WTC11 (cell line): ENCODE results near the gene GIPR. TPM values are rescaled to one million over a fixed set of nuclear protein-coding genes. Genes with fewer than 3 reads are reported as not detected.
A peak's percentile ranks its signal among the peaks of the same experiment; 100 is the strongest.

Experiments used
- ATAC-seq: fragments of 200-7000 bp; cut with Tn5 transposase; 2 replicates; pipeline ENCODE4 v1.10.0; 2021; ENCODE audit warnings: mild to moderate bottlenecking, moderate library complexity
- CTCF ChIA-PET: fragments of 300-600 bp; sonication (Branson Sonifier 250); formaldehyde crosslinking; loops from one replicate; lab custom pipeline; 2021; ENCODE audit warnings: antibody characterized with exemption; lab: Charles Lee
- POLR2A ChIA-PET: fragments of 350-600 bp; sonication (Branson Sonifier 250); formaldehyde crosslinking; loops from one replicate; lab custom pipeline; 2021; ENCODE audit warnings: antibody characterized with exemption; lab: Charles Lee
- DNase-seq: peaks from one replicate; pipeline ENCODE4 v3.0.0; 2021; ENCODE audit warnings: low spot score
- H3K27ac Mint-ChIP-seq: 2 replicates; pipeline ENCODE4 v1.8.0; 2021; ENCODE audit warnings: mixed read lengths
- H3K27me3 Mint-ChIP-seq: 2 replicates; pipeline ENCODE4 v1.8.0; 2021; ENCODE audit warnings: low read depth, mild to moderate bottlenecking, moderate library complexity, mixed read lengths
- H3K36me3 Mint-ChIP-seq: 2 replicates; pipeline ENCODE4 v1.8.0; 2021; ENCODE audit warnings: mixed read lengths
- H3K4me1 Mint-ChIP-seq: 2 replicates; pipeline ENCODE4 v1.8.0; 2022; ENCODE audit warnings: mixed read lengths
- H3K4me3 Mint-ChIP-seq: 2 replicates; pipeline ENCODE4 v1.8.0; 2021; ENCODE audit warnings: mild to moderate bottlenecking, moderate library complexity, mixed read lengths
- H3K9me3 Mint-ChIP-seq: 2 replicates; pipeline ENCODE4 v1.8.0; 2021; ENCODE audit warnings: mixed read lengths
- AFF4 ChIP-seq: sonication (generic); formaldehyde crosslinking; IDR thresholded peaks from 2 replicates; pipeline ENCODE4 v1.8.1; 2023; ENCODE audit warnings: mild to moderate bottlenecking, missing genetic modification reagents, borderline replicate concordance
- CBFB ChIP-seq: sonication (generic); formaldehyde crosslinking; IDR thresholded peaks from 2 replicates; pipeline ENCODE4 v1.8.1; 2022; ENCODE audit warnings: mild to moderate bottlenecking, low read depth, missing genetic modification reagents
- CDX4 ChIP-seq: fragments of 250-450 bp; sonication (Bioruptor Pico); IDR thresholded peaks from 2 replicates; pipeline ENCODE4 v1.9.0; 2021; ENCODE audit warnings: moderate library complexity, mild to moderate bottlenecking, inconsistent platforms, borderline replicate concordance
- CREB1 ChIP-seq: sonication (generic); formaldehyde crosslinking; IDR thresholded peaks from 2 replicates; pipeline ENCODE4 v1.8.0; 2023; ENCODE audit warnings: mild to moderate bottlenecking, missing genetic modification reagents
- GABPB1 ChIP-seq: sonication (generic); formaldehyde crosslinking; IDR thresholded peaks from 2 replicates; pipeline ENCODE4 v1.8.1; 2023; ENCODE audit warnings: mild to moderate bottlenecking, missing genetic modification reagents
- MAX ChIP-seq: sonication (generic); formaldehyde crosslinking; IDR thresholded peaks from 2 replicates; pipeline ENCODE4 v1.8.0; 2022; ENCODE audit warnings: mild to moderate bottlenecking, missing genetic modification reagents
- MXD4 ChIP-seq: fragments of 250-450 bp; sonication (Bioruptor Pico); IDR thresholded peaks from 2 replicates; pipeline ENCODE4 v1.8.0; 2021; ENCODE audit warnings: mild to moderate bottlenecking, moderate library complexity, borderline replicate concordance
- NFATC4 ChIP-seq: fragments of 250-450 bp; sonication (Bioruptor Pico); IDR thresholded peaks from 2 replicates; pipeline ENCODE4 v1.9.0; 2021; ENCODE audit warnings: mild to moderate bottlenecking
- NR3C1 ChIP-seq: sonication (generic); formaldehyde crosslinking; conservative IDR thresholded peaks from 2 replicates; pipeline ENCODE4 v1.8.1; 2023; ENCODE audit warnings: low read depth, mild to moderate bottlenecking, missing genetic modification reagents
- RELA ChIP-seq: sonication (generic); formaldehyde crosslinking; IDR thresholded peaks from 2 replicates; pipeline ENCODE4 v1.8.1; 2022; ENCODE audit warnings: missing genetic modification reagents, mild to moderate bottlenecking, borderline replicate concordance
- TEAD1 ChIP-seq: sonication (generic); formaldehyde crosslinking; IDR thresholded peaks from 2 replicates; pipeline ENCODE4 v1.8.0; 2022; ENCODE audit warnings: mild to moderate bottlenecking, missing genetic modification reagents
- TEAD4 ChIP-seq: sonication (generic); formaldehyde crosslinking; IDR thresholded peaks from 2 replicates; pipeline ENCODE4 v1.8.0; 2022; ENCODE audit warnings: mild to moderate bottlenecking, missing genetic modification reagents
- USF1 ChIP-seq: sonication (generic); formaldehyde crosslinking; IDR thresholded peaks from 2 replicates; pipeline ENCODE4 v1.8.0; 2022; ENCODE audit warnings: mild to moderate bottlenecking, missing genetic modification reagents
- ZBTB43 ChIP-seq: sonication (generic); formaldehyde crosslinking; IDR thresholded peaks from 2 replicates; pipeline ENCODE4 v1.8.1; 2023; ENCODE audit warnings: mild to moderate bottlenecking, missing genetic modification reagents
- ZNF416 ChIP-seq: fragments of 250-450 bp; sonication (Bioruptor Pico); IDR thresholded peaks from 2 replicates; pipeline ENCODE4 v1.9.0; 2021; ENCODE audit warnings: mild to moderate bottlenecking, inconsistent platforms
- ZNF512 ChIP-seq: sonication (generic); formaldehyde crosslinking; IDR thresholded peaks from 2 replicates; pipeline ENCODE4 v1.8.1; 2022; ENCODE audit warnings: missing genetic modification reagents, borderline replicate concordance
- total RNA-seq: library from RNA; stranded (reverse); gene quantifications from 3 replicates; pipeline ENCODE4 v1.2.3, GENCODE V29; 2021

The GIPR gene
- total RNA-seq, 1 experiment from 2014 or later = 1.8 TPM

GRCh38 chr19:45717131-45717982 is 49.3 kb downstream of the GIPR start (continued):
- no peak; the same call in 1 of the 2 replicates for TF ChIP-seq AFF4
- TF ChIP-seq CDX4 = no peak
- no peak for TF ChIP-seq RELA
- peak; percentile 79 for TF ChIP-seq MAX
- no peak for TF ChIP-seq ZNF512
- no peak for TF ChIP-seq CREB1 (CRISPR knock-in tag)
- no peak for TF ChIP-seq TEAD4 (CRISPR knock-in tag)
- no peak for TF ChIP-seq MXD4
- peak; percentile 68 for TF ChIP-seq GABPB1
- no peak for TF ChIP-seq CBFB
- TF ChIP-seq ZBTB43 (CRISPR knock-in tag) = 0 out of 2 replicates have a peak, but pooled peaks have one; percentile 38
- peak; percentile 97 for TF ChIP-seq USF1 (CRISPR knock-in tag)
- TF ChIP-seq, all 79 proteins: peak for 15

- Mint-ChIP-seq H3K4me1 (peaks cover 25% of the 10 kb centered on the region), H3K4me3 (peak overlapping the region; percentile 97), H3K9me3 (no peaks in the 10 kb centered on the region), H3K27me3 (no peaks in the 10 kb centered on the region; the same call in 1 of the 2 replicates), H3K36me3 (peaks cover 23% of the 10 kb centered on the region), H3K27ac (peak overlapping the region; percentile 97)
- TF ChIP-seq ZNF416 (CRISPR knock-in tag) = peak; percentile 51; the same call in 1 of the 2 replicates
- no peak for TF ChIP-seq TEAD1 (CRISPR knock-in tag)
- no peak for TF ChIP-seq NR3C1 (CRISPR knock-in tag)
- TF ChIP-seq NFATC4 (CRISPR knock-in tag) = no peak
- no peak for TF ChIP-seq USF1 (CRISPR knock-in tag)
- no peak for ATAC-seq
- CTCF ChIA-PET = interaction anchor here (0.8 to 4.5 kb wide), 16 partner anchors 12 to 279 kb away, joined by 3 to 80 read pairs (median 4); partner anchors contain the start of genes FBXO46, QPCTL, RSPH6A and SIX5
- POLR2A ChIA-PET = interaction anchor here (0.6 to 5.8 kb wide), 9 partner anchors 12 to 102 kb away, joined by 3 to 115 read pairs (median 6); partner anchors contain the start of genes FBXO46, QPCTL, SIX5 and SNRPD2
- no peak for DNase-seq
Observed at GRCh38 chr19:45717983-45718650, 50.1 kb downstream of the GIPR start.
